ENCODE measurements around the gene FOXP1. TPM values are rescaled to one million over a fixed set of nuclear protein-coding genes. Genes with fewer than 3 reads are reported as not detected.
A peak's percentile ranks its signal among the peaks of the same experiment; 100 is the strongest.

The FOXP1 gene
- total RNA-seq, 1 experiment from 2014 or later, result 75.3 TPM

GRCh38 chr3:71087143-71088018, 496.1 kb downstream of the FOXP1 start:
- no peak overlapping the region for H3T11ph ChIP-seq (ENCODE audit: low read length)
- DNase-seq, result no peak
- H3K27me3 Mint-ChIP-seq (ENCODE audit: low read depth), result no peaks in the 10 kb centered on the region

More at GRCh38 chr3:71087143-71088018, 496.1 kb downstream of the FOXP1 start:
- H3K9me3 Mint-ChIP-seq, result no peaks in the 10 kb centered on the region
- no peak overlapping the region for H2AFZ ChIP-seq (ENCODE audit: low read length)
- no peaks in the 10 kb centered on the region for H3K79me1 ChIP-seq (ENCODE audit: insufficient read depth, low read depth, low read length, poor library complexity, severe bottlenecking)
- no peak overlapping the region for H4K8ac ChIP-seq (replicated peaks; ENCODE audit: insufficient read length, low read depth, low read length)
- H2BK12ac ChIP-seq (ENCODE audit: insufficient read length, low read depth, low read length), result no peak overlapping the region
- TF ChIP-seq CTCF (conservative IDR thresholded peaks at IDR 0.05), result no peak
- H3K9me3 ChIP-seq (ENCODE audit: control insufficient read depth, low read depth, low read length), result no peaks in the 10 kb centered on the region
- H3K56ac ChIP-seq (ENCODE audit: insufficient read length, low read depth, low read length), result no peak overlapping the region
- peak overlapping the region; percentile 1 to 59 (median 39); a peak in 2 of 7 replicates for H3K27ac Mint-ChIP-seq
- H4K20me1 ChIP-seq (ENCODE audit: control insufficient read depth, insufficient read depth, insufficient read length), result no peaks in the 10 kb centered on the region
- H2BK20ac ChIP-seq (ENCODE audit: low read depth, low read length, poor library complexity, severe bottlenecking), result no peak overlapping the region
- no peak overlapping the region for H3K9ac ChIP-seq (ENCODE audit: extremely low read depth, insufficient read length, low read length)
- no peak overlapping the region for H4K91ac ChIP-seq (ENCODE audit: insufficient read length, low read depth, low read length)
- H3K4me3 Mint-ChIP-seq, result no peak overlapping the region
- H3K4me1 Mint-ChIP-seq, result peaks cover 31 to 37% of the 10 kb centered on the region in 2 experiments
- H3K27me3 ChIP-seq (ENCODE audit: insufficient read depth, low read length), result no peaks in the 10 kb centered on the region
- no peaks in the 10 kb centered on the region for H3K79me2 ChIP-seq (ENCODE audit: insufficient read depth, low read length)
- H3K18ac ChIP-seq (ENCODE audit: insufficient read length, low read depth, low read length), result no peak overlapping the region
- H3K14ac ChIP-seq (ENCODE audit: insufficient read depth, low read length), result no peak overlapping the region
- WGBS (ENCODE audit: extremely low coverage, insufficient read length, low lambda C conversion rate), result no CpG with 5 or more reads among the region's 9 CpGs
- H2BK15ac ChIP-seq (ENCODE audit: low read depth, low read length), result no peak overlapping the region
- H2BK5ac ChIP-seq (ENCODE audit: insufficient read length, low read length), result no peak overlapping the region
- no peak overlapping the region for H3K4me2 ChIP-seq (ENCODE audit: insufficient read depth, insufficient read length, low read length)
- no peaks in the 10 kb centered on the region for H3K23me2 ChIP-seq (ENCODE audit: insufficient read length, low read depth, low read length, poor library complexity, severe bottlenecking)
- H3K23ac ChIP-seq (ENCODE audit: insufficient read length, low read depth, low read length), result no peak overlapping the region
- H3K4ac ChIP-seq (ENCODE audit: low read depth, low read length), result no peak overlapping the region
- H4K5ac ChIP-seq (ENCODE audit: insufficient read length, low read depth, low read length), result no peak overlapping the region
- peaks cover 5% of the 10 kb centered on the region; the same call in 1 of the 2 replicates for H3K4me1 ChIP-seq (ENCODE audit: insufficient read depth, low read length)
- H2BK120ac ChIP-seq (ENCODE audit: low read depth, low read length, poor library complexity, severe bottlenecking), result no peak overlapping the region
- H2AK5ac ChIP-seq (ENCODE audit: insufficient read length, low read length), result no peak overlapping the region
- peaks cover 0 to 4% (median 0%) of the 10 kb centered on the region in 3 experiments; a peak in 4 of 7 replicates for H3K36me3 Mint-ChIP-seq (ENCODE audit: insufficient read depth in 1 of 3, low read depth in 3 of 3)
- no peak overlapping the region for H3K27ac ChIP-seq (ENCODE audit: insufficient read length, low read depth, low read length)

Measured in H9 (cell line).